Thoracic aorta (tissue), 2 donors: ENCODE measurements around the gene RFT1. TPM values are rescaled to one million over a fixed set of nuclear protein-coding genes. Genes with fewer than 3 reads are reported as not detected.

Experiments used
- ATAC-seq: fragments of 150-250 bp; one replicate; pipeline ENCODE4 v1.8.0; 2017; ENCODE audit warnings: low read depth; ENCODE audit not compliant: insufficient number of reproducible peaks, low FRiP score
- DNase-seq: peaks from one replicate; pipeline ENCODE4 v3.0.0-alpha.2; 2020; ENCODE audit warnings: low spot score
- H3K27ac ChIP-seq, 2 donors: fragments of 200-600 bp; sonication (generic); 1 replicate in 1 of 2; 2 replicates in 1 of 2; pipeline ENCODE4 v1.5.1; 2016; ENCODE audit warnings: mild to moderate bottlenecking in 2 of 2, moderate library complexity in 2 of 2
- H3K27me3 ChIP-seq: fragments of 200-600 bp; sonication (generic); replicated peaks from 2 replicates; pipeline ENCODE4 v1.6.0; 2016; ENCODE audit warnings: mild to moderate bottlenecking; ENCODE audit not compliant: insufficient read depth
- H3K36me3 ChIP-seq: fragments of 200-600 bp; sonication (generic); one replicate; pipeline ENCODE4 v1.5.1; 2016
- H3K4me1 ChIP-seq, 2 donors: fragments of 200-600 bp; sonication (generic); 1 replicate in 1 of 2; 2 replicates in 1 of 2; pipeline versions ENCODE4 v1.5.1 to v1.6.0; 2016; ENCODE audit warnings: low read depth in 2 of 2, mild to moderate bottlenecking in 1 of 2; ENCODE audit not compliant: control insufficient read depth in 1 of 2
- H3K4me3 ChIP-seq: fragments of 200-600 bp; sonication (generic); 2 replicates; pipeline ENCODE4 v1.5.1; 2016; ENCODE audit warnings: mild to moderate bottlenecking
- H3K9me3 ChIP-seq: fragments of 200-600 bp; sonication (generic); 2 replicates; pipeline ENCODE4 v1.5.1; 2016
- CTCF ChIP-seq: fragments of 200-600 bp; sonication (generic); IDR thresholded peaks from one replicate; pipeline ENCODE4 v1.5.1; 2019; ENCODE audit warnings: antibody characterized with exemption
- total RNA-seq, 2 donors: library from RNA; depleted of rRNA; stranded (reverse); fragments of >200 nt; gene quantifications; one replicate each; pipeline versions ENCODE4 v1.1.0 to v1.2.3, GENCODE V29; 2016

RFT1 gene
- total RNA-seq, 2 donors from 2014 or later: 7.0 to 17.6 TPM

DNA sequence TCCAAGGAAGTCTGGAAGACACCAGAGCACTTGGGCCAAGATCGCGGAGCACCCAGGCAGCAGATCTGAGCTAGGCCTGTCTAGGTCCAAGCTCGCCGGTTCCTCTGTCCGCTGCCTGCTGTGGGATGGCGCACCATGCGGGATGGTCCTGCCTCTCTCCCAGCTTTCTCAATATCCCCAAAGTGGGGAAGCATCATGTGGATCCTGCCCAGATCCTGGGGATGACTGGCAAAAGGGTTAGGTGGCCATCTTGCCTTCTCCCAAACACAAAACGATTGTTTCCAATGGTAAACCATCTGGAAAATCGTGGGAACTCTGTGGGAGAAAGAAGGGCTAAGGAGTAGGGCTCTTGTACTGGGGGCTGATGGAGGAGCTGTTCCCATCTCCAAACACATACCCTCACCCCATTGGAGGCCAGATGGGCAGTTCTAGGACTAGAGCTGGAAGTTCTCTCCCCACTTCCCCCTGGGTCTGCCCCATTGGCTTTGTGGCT, 39.6 kb upstream of the RFT1 start:
- ATAC-seq (no peak), DNase-seq (no peak)
- Histone ChIP-seq H3K4me3 (no peak overlapping the region), H3K4me1 (peaks cover 4 to 42% of the 10 kb centered on the region in 2 donors), H3K27me3 (no peaks in the 10 kb centered on the region), H3K9me3 (no peaks in the 10 kb centered on the region), H3K36me3 (peaks cover 7% of the 10 kb centered on the region), H3K27ac (no peak overlapping the region)
- no peak for TF ChIP-seq CTCF

DNA sequence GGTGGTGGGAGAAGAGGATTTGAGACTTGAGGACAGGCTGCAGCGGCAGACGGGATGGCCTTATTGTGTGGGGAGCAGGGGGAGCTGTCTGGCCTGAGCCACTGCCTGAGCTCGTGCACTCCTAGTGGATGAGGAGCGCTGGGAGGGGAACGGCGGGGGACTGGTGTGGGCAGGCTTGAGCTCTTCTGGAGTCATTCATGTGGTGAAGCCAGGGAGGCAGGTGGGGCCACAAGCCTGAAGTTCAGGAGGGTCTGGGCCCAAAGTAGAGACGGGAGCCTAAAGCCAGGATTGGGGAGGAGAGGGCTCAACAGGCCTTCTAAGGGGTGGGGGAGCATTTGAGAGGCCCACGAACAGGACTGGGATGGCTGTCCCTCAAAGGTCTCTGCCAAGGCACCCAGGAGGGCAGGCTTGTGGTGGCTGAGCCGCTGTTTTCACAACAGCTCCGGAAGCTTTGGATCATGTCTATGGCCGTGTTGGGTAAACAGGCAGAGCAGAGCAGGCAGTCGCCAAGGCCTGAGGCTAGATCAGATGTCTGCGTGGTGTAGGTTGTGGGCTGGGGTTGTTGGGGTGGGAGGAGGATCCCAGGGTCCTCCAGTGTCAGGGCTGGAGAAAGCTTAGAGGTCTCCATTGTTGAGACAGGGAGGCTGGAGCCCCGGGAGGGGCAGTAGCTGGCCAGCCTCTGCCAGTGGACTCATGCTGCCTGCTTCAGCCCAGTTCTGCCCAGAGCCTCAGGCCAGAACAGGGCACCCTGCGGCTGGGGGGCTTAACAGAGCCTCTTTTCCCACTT, 39.0 kb upstream of the RFT1 start:
- peaks cover 4 to 42% of the 10 kb centered on the region in 2 donors for H3K4me1 ChIP-seq
- H3K4me3 ChIP-seq: peak overlapping the region; percentile 16
- no peak overlapping the region for H3K27ac ChIP-seq
- ATAC-seq (no peak), DNase-seq (no peak)
- H3K27me3 ChIP-seq: no peaks in the 10 kb centered on the region
- no peaks in the 10 kb centered on the region for H3K9me3 ChIP-seq
- peaks cover 7% of the 10 kb centered on the region for H3K36me3 ChIP-seq
- no peak for TF ChIP-seq CTCF

- DNase-seq (no peak), ATAC-seq (no peak)
- Histone ChIP-seq H3K27me3 (no peaks in the 10 kb centered on the region), H3K36me3 (no peaks in the 10 kb centered on the region), H3K4me3 (peak overlapping the region; percentile 16), H3K9me3 (no peaks in the 10 kb centered on the region), H3K27ac (no peak overlapping the region), H3K4me1 (peaks cover 4 to 47% of the 10 kb centered on the region in 2 donors)
- TF ChIP-seq CTCF: no peak
Observed at GRCh38 chr3:53168175-53168923, 38.1 kb upstream of the RFT1 start.

GRCh38 chr3:53167418-53168174, 37.4 kb upstream of the RFT1 start:
- no peaks in the 10 kb centered on the region for H3K9me3 ChIP-seq
- ATAC-seq (no peak), DNase-seq (no peak)
- H3K4me3 ChIP-seq: no peak overlapping the region
- H3K4me1 ChIP-seq: peaks cover 4 to 51% of the 10 kb centered on the region in 2 donors
- no peak overlapping the region for H3K27ac ChIP-seq
- TF ChIP-seq CTCF: no peak
- H3K36me3 ChIP-seq: no peaks in the 10 kb centered on the region
- no peaks in the 10 kb centered on the region for H3K27me3 ChIP-seq
